Measurements from ENCODE around the gene KLF5.
"Not testable (repeated sequence)": the region's sequence is repeated elsewhere in the genome, so short reads cannot be mapped to it uniquely, and the experiment has no call there.

The KLF5 gene

DNA sequence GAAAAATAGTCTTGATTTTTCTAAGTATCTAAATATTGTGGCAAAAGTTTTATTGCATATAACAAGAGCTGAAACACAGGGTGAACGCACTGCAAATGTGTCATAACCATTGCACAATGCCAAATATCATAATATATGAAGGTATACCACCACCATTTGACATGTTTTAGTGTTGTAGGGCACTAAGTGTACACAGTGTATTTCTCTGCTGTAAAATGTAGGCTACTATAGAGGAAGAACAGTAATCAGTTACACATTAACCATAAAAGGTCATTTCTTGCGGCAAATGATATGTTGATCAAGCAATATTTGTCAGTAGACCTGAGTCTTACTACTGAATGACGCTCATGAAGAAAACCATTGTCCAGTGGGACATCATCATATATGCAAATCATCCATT is 18.3 kb upstream of the KLF5 start:
- peaks cover 23% of the 10 kb centered on the region for H3K4me1 ChIP-seq (ENCODE audit: insufficient read depth, low read length)
- H3K27me3 ChIP-seq (ENCODE audit: insufficient read depth, low read length): peaks cover 6% of the 10 kb centered on the region; the same call in 1 of the 2 replicates
- H3K9me3 ChIP-seq (ENCODE audit: insufficient read depth, low read depth, low read length): no peaks in the 10 kb centered on the region
- H3K9ac ChIP-seq (ENCODE audit: low read depth, low read length): no peak overlapping the region
- WGBS: 96% methylated on average over 2 of the region's 3 CpGs
- no peak overlapping the region for H3K4me3 ChIP-seq (ENCODE audit: low read length)
- H3K27ac ChIP-seq (ENCODE audit: low read depth, low read length): no peak overlapping the region
- no peaks in the 10 kb centered on the region for H3K36me3 ChIP-seq (ENCODE audit: insufficient read depth, low read length)

- WGBS: 96% methylated on average over 7 of the region's 7 CpGs
- H3K27me3 ChIP-seq (ENCODE audit: insufficient read depth, low read length): peaks cover 6% of the 10 kb centered on the region; the same call in 1 of the 2 replicates
These were observed 17.7 kb upstream of the KLF5 start for GRCh38 chr13:73040968-73041596.

DNA sequence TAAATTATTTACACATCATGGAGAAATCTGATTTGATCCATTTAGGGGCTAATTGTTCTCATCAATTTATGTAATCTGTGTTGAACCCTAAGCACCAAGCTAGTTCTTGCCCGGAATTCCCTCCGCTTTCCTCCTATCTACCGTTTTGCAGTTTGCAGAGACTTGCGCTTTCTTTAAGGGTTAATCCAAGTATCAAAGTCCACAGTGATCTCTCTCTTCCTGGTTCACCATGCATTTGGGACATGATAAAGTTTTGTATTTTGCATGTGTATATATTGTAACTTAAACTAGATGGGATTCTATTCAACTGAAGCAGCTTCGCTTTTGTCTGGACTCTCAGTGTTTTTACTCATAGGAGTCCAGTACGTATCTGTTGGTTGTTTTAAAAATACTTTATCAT is 13.8 kb upstream of the KLF5 start:
- H3K27ac ChIP-seq (ENCODE audit: low read depth, low read length): no peak overlapping the region
- no peaks in the 10 kb centered on the region for H3K36me3 ChIP-seq (ENCODE audit: insufficient read depth, low read length)
- H3K27me3 ChIP-seq (ENCODE audit: insufficient read depth, low read length): no peaks in the 10 kb centered on the region
- H3K4me1 ChIP-seq (ENCODE audit: insufficient read depth, low read length): peaks cover 2% of the 10 kb centered on the region; the same call in 1 of the 2 replicates
- H3K9ac ChIP-seq (ENCODE audit: low read depth, low read length): no peak overlapping the region
- 87% methylated on average over 5 of the region's 6 CpGs for WGBS
- no peak overlapping the region for H3K4me3 ChIP-seq (ENCODE audit: low read length)
- H3K9me3 ChIP-seq (ENCODE audit: insufficient read depth, low read depth, low read length): no peaks in the 10 kb centered on the region

More at GRCh38 chr13:73040968-73041596, 17.7 kb upstream of the KLF5 start:
- H3K9ac ChIP-seq (ENCODE audit: low read depth, low read length): no peak overlapping the region
- no peak overlapping the region for H3K27ac ChIP-seq (ENCODE audit: low read depth, low read length)
- H3K4me1 ChIP-seq (ENCODE audit: insufficient read depth, low read length): peaks cover 23% of the 10 kb centered on the region
- no peak overlapping the region for H3K4me3 ChIP-seq (ENCODE audit: low read length)
- H3K36me3 ChIP-seq (ENCODE audit: insufficient read depth, low read length): no peaks in the 10 kb centered on the region
- no peaks in the 10 kb centered on the region for H3K9me3 ChIP-seq (ENCODE audit: insufficient read depth, low read depth, low read length)

DNA sequence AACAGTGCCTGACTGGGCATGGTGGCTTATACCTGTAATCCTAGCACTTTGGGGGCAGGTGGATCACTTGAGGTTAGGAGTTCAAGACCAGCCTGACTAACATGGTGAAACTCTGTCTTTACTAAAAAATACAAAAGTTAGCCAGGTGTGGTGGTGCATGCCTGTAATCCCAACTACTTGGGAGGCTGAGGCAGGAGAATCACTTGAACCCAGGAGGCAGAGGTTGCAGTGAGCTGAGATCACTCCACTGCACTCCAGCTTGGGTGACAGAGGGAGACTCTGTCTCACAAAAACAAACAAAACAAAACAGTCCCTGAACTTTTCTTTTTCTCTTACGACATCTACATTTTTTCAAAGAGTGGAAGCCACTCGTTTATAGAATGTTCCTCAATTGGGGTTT is 10.2 kb upstream of the KLF5 start:
- not testable (repeated sequence) for H3K4me1 ChIP-seq (ENCODE audit: insufficient read depth, low read length); H3K9me3 ChIP-seq (ENCODE audit: insufficient read depth, low read depth, low read length); H3K36me3 ChIP-seq (ENCODE audit: insufficient read depth, low read length); H3K9ac ChIP-seq (ENCODE audit: low read depth, low read length); H3K27me3 ChIP-seq (ENCODE audit: insufficient read depth, low read length); H3K4me3 ChIP-seq (ENCODE audit: low read length); H3K27ac ChIP-seq (ENCODE audit: low read depth, low read length)
- 62% methylated on average over 2 of the region's 2 CpGs for WGBS

GRCh38 chr13:73054712-73055111 is 4.1 kb upstream of the KLF5 start:
- no peaks in the 10 kb centered on the region for H3K36me3 ChIP-seq (ENCODE audit: insufficient read depth, low read length)
- no peak overlapping the region for H3K4me3 ChIP-seq (ENCODE audit: low read length)
- WGBS: 42% methylated on average over 5 of the region's 5 CpGs
- peaks cover 32% of the 10 kb centered on the region for H3K4me1 ChIP-seq (ENCODE audit: insufficient read depth, low read length)
- H3K9me3 ChIP-seq (ENCODE audit: insufficient read depth, low read depth, low read length): no peaks in the 10 kb centered on the region
- H3K27ac ChIP-seq (ENCODE audit: low read depth, low read length): no peak overlapping the region
- H3K27me3 ChIP-seq (ENCODE audit: insufficient read depth, low read length): peaks cover 25% of the 10 kb centered on the region
- H3K9ac ChIP-seq (ENCODE audit: low read depth, low read length): no peak overlapping the region

- no peak overlapping the region for H3K4me3 ChIP-seq (ENCODE audit: low read length)
- peaks cover 37% of the 10 kb centered on the region for H3K4me1 ChIP-seq (ENCODE audit: insufficient read depth, low read length)
- H3K9me3 ChIP-seq (ENCODE audit: insufficient read depth, low read depth, low read length): no peaks in the 10 kb centered on the region
- peaks cover 38% of the 10 kb centered on the region for H3K27me3 ChIP-seq (ENCODE audit: insufficient read depth, low read length)
- WGBS: 77% methylated on average over 8 of the region's 8 CpGs
- no peaks in the 10 kb centered on the region for H3K36me3 ChIP-seq (ENCODE audit: insufficient read depth, low read length)
- H3K9ac ChIP-seq (ENCODE audit: low read depth, low read length): no peak overlapping the region
- no peak overlapping the region for H3K27ac ChIP-seq (ENCODE audit: low read depth, low read length)
These were observed 2.8 kb upstream of the KLF5 start for GRCh38 chr13:73055813-73056564.

DNA sequence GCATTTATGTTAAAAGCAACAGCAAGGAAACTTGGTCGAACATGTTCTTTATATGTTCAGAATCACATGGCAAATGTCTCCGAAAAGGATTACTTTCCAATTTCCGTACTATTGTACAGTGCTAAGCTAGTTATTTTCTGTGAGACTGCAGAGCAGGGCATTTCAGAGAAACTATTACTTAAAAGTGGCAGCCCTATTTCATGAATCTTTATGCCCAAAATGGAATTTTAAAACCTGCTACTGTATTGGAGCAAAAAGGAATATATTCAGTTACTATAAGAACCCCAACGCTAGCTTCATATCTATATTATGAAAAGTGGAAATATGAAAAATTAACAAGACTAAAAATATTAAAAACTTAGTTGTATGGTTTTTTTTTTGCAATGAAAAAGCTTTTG is 2.2 kb upstream of the KLF5 start:
- H3K4me3 ChIP-seq (ENCODE audit: low read length): no peak overlapping the region
- H3K36me3 ChIP-seq (ENCODE audit: insufficient read depth, low read length): no peaks in the 10 kb centered on the region
- no peak overlapping the region for H3K9ac ChIP-seq (ENCODE audit: low read depth, low read length)
- peaks cover 44% of the 10 kb centered on the region for H3K27me3 ChIP-seq (ENCODE audit: insufficient read depth, low read length)
- no peak overlapping the region for H3K27ac ChIP-seq (ENCODE audit: low read depth, low read length)
- peaks cover 40% of the 10 kb centered on the region for H3K4me1 ChIP-seq (ENCODE audit: insufficient read depth, low read length)
- no peaks in the 10 kb centered on the region for H3K9me3 ChIP-seq (ENCODE audit: insufficient read depth, low read depth, low read length)
- 94% methylated on average over 3 of the region's 4 CpGs for WGBS

DNA sequence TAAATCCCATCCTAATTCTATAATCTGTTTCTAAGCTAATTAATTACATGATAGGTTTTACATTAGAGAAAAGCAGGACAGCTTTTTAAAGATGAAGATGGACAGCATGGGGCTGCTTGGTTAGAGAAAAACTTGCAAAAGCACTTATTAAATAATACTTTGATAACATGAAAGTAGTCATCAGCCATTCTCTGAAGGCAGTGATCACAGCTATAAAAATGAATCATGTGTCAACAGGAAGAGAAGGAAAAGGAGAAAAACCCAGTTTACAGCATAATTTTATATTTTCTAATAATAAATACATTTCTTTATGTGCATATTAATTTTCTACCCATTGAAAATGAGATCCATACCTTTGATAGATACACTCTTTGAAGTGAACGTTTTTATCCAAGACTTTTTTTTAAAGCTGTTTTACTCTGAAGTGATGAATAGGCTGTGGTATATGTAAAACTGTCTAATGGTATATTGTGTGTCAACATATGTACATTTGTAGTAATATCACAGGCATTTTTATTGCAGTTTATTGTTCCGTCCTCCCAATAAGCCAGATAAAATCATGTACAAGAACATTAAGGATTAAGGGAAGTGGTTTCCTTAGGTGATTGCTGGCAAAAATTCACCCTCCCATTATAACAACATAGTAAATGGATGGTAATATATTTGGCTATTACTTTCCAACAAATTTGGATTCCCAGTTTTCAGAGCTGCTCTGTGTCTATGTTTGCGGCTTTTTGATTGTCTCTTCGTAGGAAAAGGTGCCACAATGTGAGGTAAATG is 1.3 kb upstream of the KLF5 start:
- peak overlapping the region; percentile 78; the same call in 1 of the 2 replicates for H3K4me3 ChIP-seq (ENCODE audit: low read length)
- H3K27ac ChIP-seq (ENCODE audit: low read depth, low read length): no peak overlapping the region
- peaks cover 53% of the 10 kb centered on the region for H3K27me3 ChIP-seq (ENCODE audit: insufficient read depth, low read length)
- peaks cover 2% of the 10 kb centered on the region; the same call in 1 of the 2 replicates for H3K36me3 ChIP-seq (ENCODE audit: insufficient read depth, low read length)
- 80% methylated on average over 3 of the region's 4 CpGs for WGBS
- peaks cover 40% of the 10 kb centered on the region for H3K4me1 ChIP-seq (ENCODE audit: insufficient read depth, low read length)
- H3K9me3 ChIP-seq (ENCODE audit: insufficient read depth, low read depth, low read length): no peaks in the 10 kb centered on the region
- no peak overlapping the region for H3K9ac ChIP-seq (ENCODE audit: low read depth, low read length)

DNA sequence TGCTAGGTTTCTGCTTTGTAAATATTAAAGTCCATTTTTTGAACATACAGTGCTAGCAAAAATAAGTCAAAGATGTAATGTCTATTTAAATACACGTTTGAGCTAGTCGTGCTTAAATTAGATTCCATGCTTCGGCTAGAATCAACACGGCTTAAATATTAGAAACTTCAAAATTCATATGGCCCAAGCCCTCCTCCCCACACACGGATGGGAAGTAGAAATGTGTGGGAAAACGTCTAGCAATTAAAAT is 816 bp upstream of the KLF5 start:
- H3K36me3 ChIP-seq (ENCODE audit: insufficient read depth, low read length): peaks cover 3% of the 10 kb centered on the region; the same call in 1 of the 2 replicates
- H3K4me1 ChIP-seq (ENCODE audit: insufficient read depth, low read length): peaks cover 41% of the 10 kb centered on the region
- WGBS: 42% methylated on average over 4 of the region's 6 CpGs
- no peak overlapping the region for H3K27ac ChIP-seq (ENCODE audit: low read depth, low read length)
- peak overlapping the region; percentile 78 for H3K4me3 ChIP-seq (ENCODE audit: low read length)
- peaks cover 56% of the 10 kb centered on the region for H3K27me3 ChIP-seq (ENCODE audit: insufficient read depth, low read length)
- no peak overlapping the region for H3K9ac ChIP-seq (ENCODE audit: low read depth, low read length)
- H3K9me3 ChIP-seq (ENCODE audit: insufficient read depth, low read depth, low read length): no peaks in the 10 kb centered on the region

- peaks cover 45% of the 10 kb centered on the region for H3K4me1 ChIP-seq (ENCODE audit: insufficient read depth, low read length)
- no peaks in the 10 kb centered on the region for H3K9me3 ChIP-seq (ENCODE audit: insufficient read depth, low read depth, low read length)
- no peak overlapping the region for H3K9ac ChIP-seq (ENCODE audit: low read depth, low read length)
- H3K4me3 ChIP-seq (ENCODE audit: low read length): peak overlapping the region; percentile 78
- peaks cover 60% of the 10 kb centered on the region for H3K27me3 ChIP-seq (ENCODE audit: insufficient read depth, low read length)
- no peak overlapping the region for H3K27ac ChIP-seq (ENCODE audit: low read depth, low read length)
- WGBS: 7% methylated on average over 8 of the region's 8 CpGs
- H3K36me3 ChIP-seq (ENCODE audit: insufficient read depth, low read length): peaks cover 3% of the 10 kb centered on the region; the same call in 1 of the 2 replicates
These were observed 421 bp upstream of the KLF5 start for GRCh38 chr13:73058432-73058735.

GRCh38 chr13:73059460-73060250 is 850 bp downstream of the KLF5 start:
- Histone ChIP-seq H3K4me1 (ENCODE audit: insufficient read depth, low read length) (peaks cover 51% of the 10 kb centered on the region), H3K36me3 (ENCODE audit: insufficient read depth, low read length) (peaks cover 3% of the 10 kb centered on the region; the same call in 1 of the 2 replicates), H3K9ac (ENCODE audit: low read depth, low read length) (peak overlapping the region; percentile 69), H3K27ac (ENCODE audit: low read depth, low read length) (no peak overlapping the region), H3K27me3 (ENCODE audit: insufficient read depth, low read length) (peaks cover 61% of the 10 kb centered on the region), H3K9me3 (ENCODE audit: insufficient read depth, low read depth, low read length) (no peaks in the 10 kb centered on the region), H3K4me3 (ENCODE audit: low read length) (peak overlapping the region; percentile 78)
- WGBS: under 1% methylated on average over 68 of the region's 68 CpGs

All from HUES64 (cell line).